Hepatocyte (in vitro differentiated cells): ENCODE measurements around the gene RPL26.

Experiments
- CTCF ChIP-seq: fragments of 200-600 bp; sonication (generic); IDR thresholded peaks from 2 replicates; pipeline ENCODE4 v1.5.1; 2016; ENCODE audit warnings: antibody characterized with exemption, mild to moderate bottlenecking; ENCODE audit not compliant: poor library complexity
- EZH2 ChIP-seq: fragments of 200-600 bp; sonication (generic); IDR thresholded peaks from 2 replicates; pipeline ENCODE4 v1.6.1; 2016; ENCODE audit warnings: antibody characterized with exemption, mild to moderate bottlenecking, borderline replicate concordance

- TF ChIP-seq CTCF, result no peak
- TF ChIP-seq EZH2, result no peak
Observed at GRCh38 chr17:8375738-8376259, 7.2 kb downstream of the RPL26 start.
